Activated CD4-positive, CD25-positive, alpha-beta regulatory T cell (primary cell): ENCODE measurements around the gene WEE2.
A peak's percentile ranks its signal among the peaks of the same experiment; 100 is the strongest.
"Not testable (repeated sequence)": the region's sequence is repeated elsewhere in the genome, so short reads cannot be mapped to it uniquely, and the experiment has no call there.

Experiments
- DNase-seq, 4 experiments: peaks; one replicate each; lab custom pipeline; 2025; lab: John Stamatoyannopoulos, UW

Gene WEE2

GRCh38 chr7:141708351-141708750 lies at the start of gene WEE2:
Gene WEE2 (plus strand): TSS chr7:141708353. CDS start chr7:141708759, 406 bp downstream.
- no peak for DNase-seq

DNA sequence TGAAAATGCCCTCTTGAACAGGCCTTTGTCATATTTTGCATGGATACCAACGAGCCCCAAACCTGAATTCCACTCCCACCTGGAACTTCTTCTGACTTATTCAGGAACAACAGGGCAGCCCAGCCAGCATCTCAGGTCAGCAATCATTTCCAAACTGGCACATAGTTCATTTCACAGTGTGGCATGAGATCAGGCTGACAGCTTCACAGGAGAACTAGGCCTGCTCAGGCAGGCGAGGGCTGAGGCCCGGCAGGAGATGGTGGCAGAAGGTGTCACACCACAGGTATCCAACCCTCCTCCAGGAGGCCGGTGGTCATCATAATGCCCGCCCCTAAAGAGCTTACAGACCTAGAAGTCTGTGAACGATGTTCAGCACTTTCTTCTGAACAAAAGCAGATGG lies 48.7 kb upstream of the WEE2 start:
- DNase-seq: no peak

DNA sequence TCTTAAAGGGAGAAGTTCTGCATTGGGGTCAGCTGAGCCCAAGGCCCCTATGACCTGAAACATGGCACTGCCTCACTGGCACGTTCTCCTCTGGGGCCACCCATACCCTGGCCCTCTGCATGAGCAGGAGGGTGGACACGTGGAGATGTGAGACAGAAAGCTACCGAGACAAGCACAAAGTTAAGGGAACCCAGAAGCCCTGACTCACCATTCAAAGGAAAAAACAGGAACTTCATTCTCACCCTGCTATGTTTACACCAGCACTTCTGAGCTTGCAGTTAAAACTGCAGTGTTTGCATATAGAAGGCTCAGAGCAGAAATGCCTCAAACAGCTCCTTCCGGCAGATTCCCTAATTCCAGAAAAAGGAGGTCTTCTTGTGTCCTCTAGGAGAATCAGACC lies 47.9 kb upstream of the WEE2 start:
- DNase-seq: no peak

GRCh38 chr7:141663081-141663849 lies 44.9 kb upstream of the WEE2 start:
- no peak for DNase-seq

DNA sequence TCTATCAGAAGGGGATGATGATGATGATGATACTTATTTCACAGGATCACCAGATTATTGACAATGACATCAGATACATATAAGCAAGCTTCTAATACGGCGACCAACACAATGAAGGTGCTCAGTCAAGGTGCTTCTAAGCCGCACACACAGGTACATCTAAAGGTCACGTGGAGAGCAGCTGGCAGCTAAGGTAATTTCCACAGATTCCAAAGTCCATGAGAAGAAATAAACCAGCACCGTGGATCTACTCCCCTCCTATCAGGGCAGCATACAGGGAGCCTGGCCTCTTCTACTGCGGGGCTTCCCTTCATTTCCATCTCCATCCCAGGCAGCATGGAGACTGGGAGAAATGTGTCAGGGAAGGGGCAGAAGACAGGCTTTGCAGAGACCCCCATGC lies 43.7 kb upstream of the WEE2 start:
- DNase-seq: no peak

DNA sequence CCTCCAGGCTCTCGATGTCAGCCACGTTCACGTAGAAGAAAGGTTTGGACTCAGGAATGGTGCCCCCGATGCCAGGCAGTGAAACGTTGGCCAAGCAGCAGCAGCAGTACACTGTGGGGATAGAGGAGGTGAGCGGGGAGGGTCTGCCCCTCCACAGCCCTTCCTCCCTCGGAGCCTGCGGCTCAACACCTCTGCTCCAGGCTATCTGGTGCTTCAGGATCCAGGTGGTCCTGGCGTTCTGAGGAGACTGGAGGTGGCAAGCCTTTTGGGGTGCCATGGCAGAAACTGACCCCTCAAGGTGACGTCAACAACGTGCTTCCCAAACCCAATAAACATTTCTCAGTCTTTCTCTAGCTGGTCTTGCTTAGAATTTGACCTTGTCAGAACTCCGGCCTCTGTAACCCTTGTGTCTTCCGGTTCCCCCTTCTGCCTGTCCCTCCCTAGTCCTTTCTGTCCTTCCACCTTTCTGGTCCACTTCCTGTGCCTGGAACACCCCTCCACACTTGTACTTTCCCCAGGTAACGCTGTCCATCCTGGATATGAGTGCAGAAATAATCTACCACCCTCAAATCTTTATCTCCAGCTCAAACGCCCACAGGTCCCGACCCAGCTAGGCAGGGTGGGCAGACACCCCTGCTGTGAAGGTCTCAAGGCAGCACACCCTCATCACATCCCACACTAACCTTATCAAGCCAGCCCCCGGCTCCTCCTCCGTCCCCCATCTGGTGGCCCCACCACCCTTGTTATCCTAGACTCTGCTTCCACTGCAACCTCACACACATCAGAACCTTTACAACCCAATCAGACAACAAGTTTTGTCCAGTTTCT lies 42.7 kb upstream of the WEE2 start:
- no peak for DNase-seq

- no peak for DNase-seq
These were observed 42.1 kb upstream of the WEE2 start for GRCh38 chr7:141666071-141666470.

DNA sequence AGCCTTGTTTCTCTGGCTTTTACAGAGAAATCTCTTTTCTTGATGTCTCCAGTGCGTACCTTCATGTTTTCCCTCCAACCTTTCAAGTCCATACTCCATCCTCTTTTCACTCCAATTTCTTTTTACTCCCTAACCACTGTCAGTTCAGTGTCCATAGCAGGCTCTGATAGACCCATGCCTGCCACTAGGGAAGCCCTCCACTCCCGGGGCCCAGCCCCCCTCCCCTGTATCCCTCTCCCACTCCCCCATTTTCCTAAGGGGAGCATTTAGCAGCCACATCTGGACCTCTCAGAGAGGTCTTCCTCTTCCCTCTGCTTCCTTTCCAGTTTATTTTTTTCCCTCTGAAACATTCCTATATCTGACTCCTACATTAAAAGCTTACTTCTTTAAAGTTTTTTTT lies 39.3 kb upstream of the WEE2 start:
- no peak for DNase-seq

- no peak for DNase-seq
These were observed 36.3 kb upstream of the WEE2 start for GRCh38 chr7:141671705-141672496.

GRCh38 chr7:141673346-141673745 lies 34.8 kb upstream of the WEE2 start:
- DNase-seq: no peak

- no peak for DNase-seq
These were observed 33.9 kb upstream of the WEE2 start for GRCh38 chr7:141674171-141674671.

GRCh38 chr7:141674702-141675101 lies 33.5 kb upstream of the WEE2 start:
- no peak for DNase-seq

GRCh38 chr7:141675436-141676215 lies 32.5 kb upstream of the WEE2 start:
- peak in 2 of 4 experiments; percentile 5 to 6 for DNase-seq

- DNase-seq: no peak
These were observed 31.5 kb upstream of the WEE2 start for GRCh38 chr7:141676618-141677017.

GRCh38 chr7:141679014-141679413 lies 29.1 kb upstream of the WEE2 start:
- DNase-seq: no peak

- DNase-seq: no peak
These were observed 22.7 kb upstream of the WEE2 start for GRCh38 chr7:141685285-141686023.

- no peak for DNase-seq
These were observed 22.1 kb upstream of the WEE2 start for GRCh38 chr7:141686074-141686473.

DNA sequence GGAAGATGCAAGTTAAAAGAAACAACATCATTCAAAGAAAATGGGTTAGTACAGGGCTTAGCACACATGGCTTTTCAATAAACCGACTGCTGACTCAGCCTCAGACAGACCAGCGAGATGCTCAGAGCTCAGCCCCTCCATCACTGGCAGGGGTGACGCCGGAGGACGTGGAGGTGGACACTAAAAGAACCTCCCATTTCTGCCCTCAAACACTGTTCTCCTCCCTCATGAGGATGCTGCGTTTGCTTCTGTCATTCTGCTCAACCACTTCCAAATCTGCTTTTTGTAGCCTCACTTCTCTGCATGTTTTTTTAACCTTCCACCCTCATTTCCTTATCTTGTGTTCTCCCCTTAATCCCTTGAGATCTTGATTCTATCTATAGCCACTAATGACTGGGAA lies 21.5 kb upstream of the WEE2 start:
- no peak for DNase-seq

- no peak for DNase-seq
These were observed 20.1 kb upstream of the WEE2 start for GRCh38 chr7:141688043-141688442.

GRCh38 chr7:141689072-141689825 lies 18.9 kb upstream of the WEE2 start:
- not testable (repeated sequence) for DNase-seq
